Naive thymus-derived CD4-positive, alpha-beta T cell (primary cell): ENCODE results near the gene TFPI. TPM values are rescaled to one million over a fixed set of nuclear protein-coding genes. Genes with fewer than 3 reads are reported as not detected.
"Not testable (repeated sequence)": the region's sequence is repeated elsewhere in the genome, so short reads cannot be mapped to it uniquely, and the experiment has no call there.

Experiments used
- ATAC-seq: fragments of 150-1000 bp; cut with Tn5 transposase; 2 replicates; pipeline ENCODE4 v1.10.0; 2021; ENCODE audit warnings: mild to moderate bottlenecking, moderate library complexity
- CTCF ChIA-PET: fragments of 350-600 bp; sonication (Branson Sonifier 250); formaldehyde crosslinking; loops from one replicate; lab custom pipeline; 2021; ENCODE audit warnings: antibody characterized with exemption; lab: Charles Lee
- POLR2A ChIA-PET: fragments of 350-600 bp; sonication (Branson Sonifier 250); formaldehyde crosslinking; loops from one replicate; lab custom pipeline; 2021; ENCODE audit warnings: antibody characterized with exemption, inconsistent platforms; lab: Charles Lee
- DNase-seq, 9 donors: peaks; one replicate each; pipeline versions ENCODE4 v3.0.0 to v3.0.0-alpha.2; 2020 to 2022; ENCODE audit warnings: mixed read lengths in 1 of 9
- H3K27ac ChIP-seq: one replicate; pipeline ENCODE4 v1.7.0; 2013; ENCODE audit warnings: mild to moderate bottlenecking, low read depth, low read length, moderate library complexity
- H3K27me3 ChIP-seq, 2 donors: one replicate each; pipeline ENCODE4 v1.7.0; 2013; ENCODE audit warnings: low read length in 2 of 2, mild to moderate bottlenecking in 2 of 2, moderate library complexity in 2 of 2; ENCODE audit not compliant: control insufficient read depth in 2 of 2, insufficient read depth in 2 of 2
- H3K36me3 ChIP-seq, 3 experiments: 1 replicate in 2 of 3; 2 replicates in 1 of 3; pipeline ENCODE4 v1.7.0; 2013; ENCODE audit warnings: low read length in 3 of 3, mild to moderate bottlenecking in 3 of 3, moderate library complexity in 1 of 3; ENCODE audit not compliant: insufficient read depth in 3 of 3, control insufficient read depth in 2 of 3
- H3K4me1 ChIP-seq, 2 donors: one replicate each; pipeline ENCODE4 v1.7.0; 2013; ENCODE audit warnings: low read length in 2 of 2, mild to moderate bottlenecking in 2 of 2, moderate library complexity in 1 of 2; ENCODE audit not compliant: control insufficient read depth in 2 of 2, insufficient read depth in 2 of 2
- H3K4me3 ChIP-seq: 2 replicates; pipeline ENCODE4 v1.7.0; 2013; ENCODE audit warnings: mild to moderate bottlenecking, low read length
- H3K9me3 ChIP-seq, 3 experiments: 1 replicate in 2 of 3; 2 replicates in 1 of 3; pipeline ENCODE4 v1.7.0; 2013; ENCODE audit warnings: low read length in 3 of 3; ENCODE audit not compliant: control insufficient read depth in 2 of 3
- H3K27ac Mint-ChIP-seq, 9 donors: one replicate each; pipeline ENCODE4 v1.8.0; 2020 to 2022; ENCODE audit warnings: mixed read lengths in 9 of 9, mild to moderate bottlenecking in 8 of 9, moderate library complexity in 5 of 9, inconsistent platforms in 2 of 9
- H3K27me3 Mint-ChIP-seq, 5 donors: one replicate each; pipeline ENCODE4 v1.8.0; 2021 to 2022; ENCODE audit warnings: mixed read lengths in 5 of 5, mild to moderate bottlenecking in 1 of 5
- H3K36me3 Mint-ChIP-seq, 5 donors: one replicate each; pipeline ENCODE4 v1.8.0; 2020 to 2022; ENCODE audit warnings: mixed read lengths in 5 of 5, mild to moderate bottlenecking in 3 of 5, inconsistent platforms in 1 of 5
- H3K4me1 Mint-ChIP-seq, 7 donors: one replicate each; pipeline ENCODE4 v1.8.0; 2020 to 2022; ENCODE audit warnings: mixed read lengths in 7 of 7, mild to moderate bottlenecking in 3 of 7, inconsistent platforms in 1 of 7
- H3K4me3 Mint-ChIP-seq, 10 donors: one replicate each; pipeline ENCODE4 v1.8.0; 2020 to 2022; ENCODE audit warnings: mild to moderate bottlenecking in 10 of 10, mixed read lengths in 10 of 10, moderate library complexity in 6 of 10, inconsistent platforms in 2 of 10
- H3K9me3 Mint-ChIP-seq, 11 donors: one replicate each; pipeline ENCODE4 v1.8.0; 2020 to 2022; ENCODE audit warnings: mixed read lengths in 11 of 11, mild to moderate bottlenecking in 4 of 11, inconsistent platforms in 1 of 11, moderate library complexity in 1 of 11
- intact Hi-C, 2 donors: fragments of 100-400 bp; cut with micrococcal nuclease; formaldehyde crosslinking; loops; one replicate each; pipeline ENCODE4 v1.15.1; 2023
- polyA plus RNA-seq, 2 donors: library from polyadenylated mRNA; unstranded; fragments of 300-500 nt; fragmentation: Illumina TruSeq; gene quantifications; one replicate each; pipeline ENCODE4 v1.2.3, GENCODE V29; 2021
- total RNA-seq, 6 experiments: library from RNA in 5 of 6; stranded (reverse) in 5 of 6; gene quantifications; 1 replicate in 5 of 6; 2 replicates in 1 of 6; pipeline ENCODE4 v1.2.3 and lab custom pipeline; 2021 to 2026

TFPI gene
- total and polyA plus RNA-seq, 7 experiments from 2014 or later = 0.15 to 1.2 (median 0.56) TPM; not detected in 4

- Mint-ChIP-seq H3K9me3 (no peaks in the 10 kb centered on the region), H3K4me1 (no peaks in the 10 kb centered on the region), H3K27ac (no peak overlapping the region), H3K4me3 (no peak overlapping the region), H3K36me3 (no peaks in the 10 kb centered on the region), H3K27me3 (peaks cover 0 to 9% (median 0%) of the 10 kb centered on the region in 5 donors)
- intact Hi-C loops = no loop called here
- Histone ChIP-seq H3K4me1 (no peaks in the 10 kb centered on the region), H3K27ac (no peak overlapping the region), H3K4me3 (no peak overlapping the region), H3K36me3 (no peaks in the 10 kb centered on the region), H3K9me3 (no peaks in the 10 kb centered on the region), H3K27me3 (peaks cover 0 to 4% of the 10 kb centered on the region in 2 donors)
- ChIA-PET POLR2A (no interaction called here), CTCF (no interaction called here)
- DNase-seq = no peak
- no peak for ATAC-seq
Measured at GRCh38 chr2:187544371-187545080, 9.7 kb downstream of the TFPI start.

- no peaks in the 10 kb centered on the region for H3K9me3 Mint-ChIP-seq
- H3K4me1 Mint-ChIP-seq = no peaks in the 10 kb centered on the region
- ChIA-PET CTCF (no interaction called here), POLR2A (no interaction called here)
- ATAC-seq (no peak), DNase-seq (no peak)
- H3K27me3 Mint-ChIP-seq = peaks cover 0 to 9% (median 0%) of the 10 kb centered on the region in 5 donors
- intact Hi-C loops = no loop called here
- no peaks in the 10 kb centered on the region for H3K4me1 ChIP-seq
- H3K27ac Mint-ChIP-seq = no peak overlapping the region
- peaks cover 0 to 5% of the 10 kb centered on the region in 2 donors for H3K27me3 ChIP-seq
- no peaks in the 10 kb centered on the region for H3K9me3 ChIP-seq
- H3K4me3 Mint-ChIP-seq = no peak overlapping the region
- no peaks in the 10 kb centered on the region for H3K36me3 Mint-ChIP-seq
- no peak overlapping the region for H3K27ac ChIP-seq
- no peaks in the 10 kb centered on the region for H3K36me3 ChIP-seq
- no peak overlapping the region for H3K4me3 ChIP-seq
Measured at GRCh38 chr2:187543488-187543887, 10.7 kb downstream of the TFPI start.

GRCh38 chr2:187542123-187542522 is 12.1 kb downstream of the TFPI start:
- intact Hi-C loops = no loop called here
- POLR2A ChIA-PET = no interaction called here
- H3K27me3 ChIP-seq = peaks cover 0 to 3% of the 10 kb centered on the region in 2 donors

GRCh38 chr2:187541086-187542085 is 12.8 kb downstream of the TFPI start:
- no peaks in the 10 kb centered on the region for H3K36me3 ChIP-seq
- Mint-ChIP-seq H3K9me3 (peaks cover 0 to 3% (median 0%) of the 10 kb centered on the region in 11 donors), H3K4me3 (no peak overlapping the region), H3K27me3 (peaks cover 0 to 6% (median 0%) of the 10 kb centered on the region in 5 donors), H3K36me3 (no peaks in the 10 kb centered on the region), H3K27ac (no peak overlapping the region), H3K4me1 (no peaks in the 10 kb centered on the region)
- DNase-seq = no peak
- no peaks in the 10 kb centered on the region for H3K4me1 ChIP-seq
- peaks cover 0 to 3% of the 10 kb centered on the region in 2 donors for H3K27me3 ChIP-seq
- no peak for ATAC-seq
- no peak overlapping the region for H3K4me3 ChIP-seq
- intact Hi-C loops = no loop called here
- CTCF ChIA-PET = no interaction called here
- no peak overlapping the region for H3K27ac ChIP-seq
- no peaks in the 10 kb centered on the region for H3K9me3 ChIP-seq
- POLR2A ChIA-PET = no interaction called here

More at GRCh38 chr2:187542123-187542522, 12.1 kb downstream of the TFPI start:
- H3K9me3 Mint-ChIP-seq = peaks cover 0 to 3% (median 0%) of the 10 kb centered on the region in 11 donors
- no peaks in the 10 kb centered on the region for H3K9me3 ChIP-seq
- no peak overlapping the region for H3K27ac Mint-ChIP-seq
- H3K4me3 ChIP-seq = no peak overlapping the region
- no peak overlapping the region for H3K4me3 Mint-ChIP-seq
- no peaks in the 10 kb centered on the region for H3K4me1 ChIP-seq
- CTCF ChIA-PET = no interaction called here
- no peaks in the 10 kb centered on the region for H3K36me3 ChIP-seq
- no peaks in the 10 kb centered on the region for H3K36me3 Mint-ChIP-seq
- DNase-seq (no peak), ATAC-seq (no peak)
- peaks cover 0 to 6% (median 0%) of the 10 kb centered on the region in 5 donors for H3K27me3 Mint-ChIP-seq
- no peak overlapping the region for H3K27ac ChIP-seq
- no peaks in the 10 kb centered on the region for H3K4me1 Mint-ChIP-seq

- POLR2A ChIA-PET, DNase-seq, H3K4me1 Mint-ChIP-seq, H3K4me3 Mint-ChIP-seq, intact Hi-C loops, CTCF ChIA-PET, H3K27me3 ChIP-seq, H3K4me1 ChIP-seq, H3K36me3 ChIP-seq, H3K27ac Mint-ChIP-seq, ATAC-seq, H3K36me3 Mint-ChIP-seq, H3K9me3 ChIP-seq, H3K27ac ChIP-seq, H3K4me3 ChIP-seq: not testable (repeated sequence)
- peaks cover 0 to 20% (median 3%) of the 10 kb centered on the region in 11 donors for H3K9me3 Mint-ChIP-seq
- H3K27me3 Mint-ChIP-seq = peaks cover 0 to 11% (median 0%) of the 10 kb centered on the region in 5 donors
Measured at GRCh38 chr2:187538222-187538621, 16.0 kb downstream of the TFPI start.

GRCh38 chr2:187535381-187535780 is 18.9 kb downstream of the TFPI start:
- DNase-seq, intact Hi-C loops, H3K4me3 ChIP-seq, ATAC-seq, H3K27me3 ChIP-seq, H3K4me1 ChIP-seq, H3K4me1 Mint-ChIP-seq, H3K27ac ChIP-seq, H3K36me3 Mint-ChIP-seq, POLR2A ChIA-PET, H3K27ac Mint-ChIP-seq, H3K36me3 ChIP-seq, H3K4me3 Mint-ChIP-seq, CTCF ChIA-PET, H3K9me3 ChIP-seq: not testable (repeated sequence)
- H3K9me3 Mint-ChIP-seq = peaks cover 0 to 20% (median 3%) of the 10 kb centered on the region in 11 donors
- H3K27me3 Mint-ChIP-seq = peaks cover 0 to 13% (median 3%) of the 10 kb centered on the region in 5 donors
